Right forelimb (tissue), 1 donor: ENCODE data around the gene PSMD5.
"Not testable (repeated sequence)": the region's sequence is repeated elsewhere in the genome, so short reads cannot be mapped to it uniquely, and the experiment has no call there.

Experiments used
- DNase-seq: peaks from one replicate; pipeline ENCODE4 v3.0.0-alpha.2; 2018

Gene PSMD5

GRCh38 chr9:120854596-120855327 lies 12.0 kb upstream of the PSMD5 start:
- no peak for DNase-seq

GRCh38 chr9:120853198-120853597 lies 10.5 kb upstream of the PSMD5 start:
- DNase-seq = no peak

GRCh38 chr9:120852240-120853010 lies 9.7 kb upstream of the PSMD5 start:
- DNase-seq = no peak

GRCh38 chr9:120851449-120851848 lies 8.7 kb upstream of the PSMD5 start:
- no peak for DNase-seq

GRCh38 chr9:120850315-120850714 lies 7.6 kb upstream of the PSMD5 start:
- no peak for DNase-seq

GRCh38 chr9:120846906-120847305 lies 4.2 kb upstream of the PSMD5 start:
- DNase-seq = no peak

GRCh38 chr9:120846251-120846889 lies 3.6 kb upstream of the PSMD5 start:
- DNase-seq = no peak

GRCh38 chr9:120845255-120845654 lies 2.5 kb upstream of the PSMD5 start:
- DNase-seq = no peak

- no peak for DNase-seq
Observed at GRCh38 chr9:120841930-120842684, 615 bp downstream of the PSMD5 start.

- DNase-seq = no peak
Observed at GRCh38 chr9:120839146-120839545, 3.6 kb downstream of the PSMD5 start.

- DNase-seq = no peak
Observed at GRCh38 chr9:120837921-120838320, 4.8 kb downstream of the PSMD5 start.

GRCh38 chr9:120833325-120833724 lies 9.4 kb downstream of the PSMD5 start:
- no peak for DNase-seq

- no peak for DNase-seq
Observed at GRCh38 chr9:120832807-120833206, 9.9 kb downstream of the PSMD5 start.

- no peak for DNase-seq
Observed at GRCh38 chr9:120830865-120831264, 11.9 kb downstream of the PSMD5 start.

GRCh38 chr9:120830151-120830550 lies 12.6 kb downstream of the PSMD5 start:
- DNase-seq = no peak

GRCh38 chr9:120829650-120830049 lies 13.1 kb downstream of the PSMD5 start:
- DNase-seq = no peak

GRCh38 chr9:120820095-120820494 lies 22.6 kb downstream of the PSMD5 start:
- DNase-seq = no peak

- no peak for DNase-seq
Observed at GRCh38 chr9:120818595-120818994, 24.1 kb downstream of the PSMD5 start.

GRCh38 chr9:120815075-120815474 lies 27.6 kb downstream of the PSMD5 start:
- DNase-seq = no peak

GRCh38 chr9:120808931-120809330 lies 33.8 kb downstream of the PSMD5 start:
- DNase-seq = no peak

- DNase-seq = no peak
Observed at GRCh38 chr9:120807607-120808379, 34.9 kb downstream of the PSMD5 start.

- DNase-seq = not testable (repeated sequence)
Observed at GRCh38 chr9:120804784-120805363, 37.8 kb downstream of the PSMD5 start.
